ENCODE measurements around the gene ECT2. TPM values are rescaled to one million over a fixed set of nuclear protein-coding genes. Genes with fewer than 3 reads are reported as not detected.

The ECT2 gene
- total RNA-seq, 1 experiment from 2014 or later = 127 TPM

DNA sequence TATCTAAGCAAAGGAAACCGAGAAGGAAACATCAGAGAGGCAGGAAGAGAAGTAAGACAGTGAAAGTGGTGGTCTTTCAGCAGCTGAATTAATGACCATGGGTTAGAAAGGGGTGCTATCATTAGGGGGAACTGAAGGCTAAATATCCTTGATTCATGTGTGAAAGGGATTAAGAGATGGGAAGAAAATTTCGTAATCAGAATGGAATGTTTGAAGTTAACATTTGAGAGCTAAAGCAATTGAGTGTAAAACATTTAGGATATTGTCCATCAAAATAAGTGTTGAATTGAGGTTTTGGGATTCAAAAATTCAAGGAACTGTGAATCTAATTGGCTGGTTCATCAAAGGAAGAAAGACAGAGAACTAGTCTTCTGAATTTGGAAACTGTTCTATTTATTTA, 4.1 kb upstream of the ECT2 start:
- DNase-seq (ENCODE audit: low read depth) = peak; percentile 46

DNA sequence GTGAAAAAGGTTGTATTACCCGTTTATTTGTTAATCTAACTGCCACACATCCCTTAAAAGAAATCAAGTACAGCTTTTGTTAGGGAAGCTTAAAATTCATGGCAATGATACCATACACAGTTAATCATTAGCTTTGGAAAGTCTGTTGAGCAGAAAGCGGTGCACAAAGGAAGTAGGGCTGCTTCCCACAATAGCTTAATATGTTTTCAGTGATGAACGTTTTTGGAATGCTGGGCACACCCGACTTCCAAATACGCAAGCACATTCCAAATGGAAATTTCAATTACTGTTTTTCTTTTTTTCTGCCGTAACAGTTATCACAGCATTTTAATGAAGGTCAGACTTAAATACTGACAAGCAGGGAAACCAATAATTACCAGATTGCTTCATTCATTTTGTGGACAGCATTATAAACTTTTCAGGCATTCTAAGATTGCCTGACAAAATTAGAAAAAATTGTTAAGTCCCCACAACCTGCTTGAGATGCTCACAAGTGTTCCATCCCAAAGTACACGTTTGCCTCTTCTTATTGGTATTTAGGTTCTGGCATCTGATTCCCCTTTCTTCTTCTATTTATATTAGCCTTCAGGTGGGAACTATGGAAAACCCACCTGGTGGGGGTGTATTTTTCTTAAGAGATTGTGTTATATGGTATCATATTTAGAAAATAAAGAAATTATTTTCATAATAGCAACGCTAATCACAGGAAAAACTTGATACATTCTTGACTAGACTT, 1.1 kb upstream of the ECT2 start:
- DNase-seq (ENCODE audit: low read depth) = peak; percentile 96

DNA sequence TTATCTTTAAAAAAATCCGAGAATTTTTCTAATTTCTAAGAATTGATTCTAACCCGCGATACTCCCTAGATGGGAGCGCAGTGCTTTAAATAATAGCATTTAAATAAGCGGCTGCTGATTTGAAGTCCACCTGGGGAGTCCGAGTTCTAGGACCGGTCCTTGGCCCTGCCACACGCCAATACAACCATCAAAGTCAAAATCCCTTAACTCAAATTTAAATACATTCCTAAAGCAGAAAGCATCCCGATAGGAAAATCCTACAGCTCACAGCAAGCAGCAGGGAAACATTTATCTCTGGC, 508 bp upstream of the ECT2 start:
- DNase-seq (ENCODE audit: low read depth) = no peak

DNA sequence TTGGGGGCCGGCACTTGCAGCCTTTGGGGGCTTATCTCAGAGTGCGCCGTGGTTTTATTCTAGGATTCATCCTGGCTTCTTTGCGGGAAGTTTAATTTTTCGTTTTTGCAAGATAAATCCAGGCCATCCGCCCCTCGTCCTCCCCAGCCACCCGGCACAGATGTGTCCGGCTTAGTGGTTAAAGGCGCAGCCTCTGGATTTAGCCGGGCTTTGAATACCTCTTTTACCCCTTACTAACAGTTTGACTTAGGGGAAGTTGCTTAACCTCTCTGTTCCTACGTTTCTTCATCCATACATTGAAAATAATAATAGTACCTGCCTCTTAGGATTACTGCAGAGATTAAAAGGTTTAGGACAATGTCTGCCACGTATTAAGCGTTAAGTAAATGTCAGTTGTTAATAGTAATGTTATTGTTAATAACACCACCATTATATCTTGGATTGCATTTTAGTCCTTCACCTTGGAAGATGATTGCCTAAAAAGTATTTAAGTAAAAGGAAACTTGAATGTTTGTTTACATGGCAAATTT, 714 bp downstream of the ECT2 start:
- peak; percentile 55 for DNase-seq (ENCODE audit: low read depth)

DNA sequence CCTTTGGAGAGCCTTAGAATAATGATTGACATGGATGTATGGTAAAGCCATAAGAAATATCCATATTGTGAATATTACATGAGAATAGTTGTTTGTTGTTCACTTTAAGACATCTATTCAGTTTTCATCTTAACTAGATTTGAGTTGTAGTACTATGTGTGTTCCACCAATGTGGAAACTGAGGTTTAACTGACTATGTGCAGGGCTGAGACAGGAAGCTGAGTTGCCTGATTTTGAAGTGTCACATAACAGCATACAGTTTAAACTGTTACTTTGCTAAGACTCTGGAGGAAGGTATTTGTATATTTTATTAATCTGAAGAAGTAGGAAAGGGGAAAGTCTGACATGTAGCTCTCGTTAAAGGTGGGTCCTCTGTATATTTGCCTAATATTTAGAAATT, 2.1 kb downstream of the ECT2 start:
- peak; percentile 12 for DNase-seq (ENCODE audit: low read depth)

DNA sequence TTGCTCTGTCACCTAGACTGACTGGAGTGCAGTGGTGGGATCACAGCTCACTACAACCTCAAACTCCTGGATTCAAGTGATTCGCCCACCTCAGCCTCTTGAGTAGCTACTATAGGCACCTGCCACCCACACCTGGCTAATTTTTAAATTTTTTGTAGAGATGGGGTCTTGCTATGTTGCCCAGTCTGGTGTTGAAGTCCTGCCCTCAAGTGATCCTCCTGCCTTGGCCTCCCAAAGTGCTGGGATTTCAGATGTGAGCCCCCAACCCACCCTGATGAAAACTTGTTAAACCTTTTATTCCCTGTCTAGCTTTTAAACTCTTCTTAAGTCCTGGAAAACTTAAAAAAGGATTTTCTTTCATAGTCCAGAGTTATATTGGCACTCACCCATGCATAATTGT, 2.6 kb downstream of the ECT2 start:
- DNase-seq (ENCODE audit: low read depth) = no peak

DNA sequence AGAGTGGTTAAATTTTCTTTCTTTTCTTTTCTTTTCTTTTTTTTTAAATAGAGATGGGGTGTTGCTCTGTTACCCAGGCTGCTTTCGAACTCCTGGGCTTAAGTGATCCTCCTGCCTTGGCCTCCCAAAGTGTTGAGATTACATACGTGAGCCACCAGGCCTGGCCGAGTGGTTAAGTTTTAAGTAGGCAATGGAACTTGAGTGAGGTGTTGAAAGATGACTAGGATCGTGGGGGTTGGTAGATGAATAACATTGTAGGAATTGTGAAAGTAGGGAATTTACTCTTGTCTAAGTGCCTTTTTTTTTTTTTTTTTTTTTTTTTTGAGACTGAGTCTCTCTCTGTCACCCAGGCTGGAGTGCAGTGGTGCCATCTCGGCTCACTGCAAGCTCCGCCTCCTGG, 9.9 kb downstream of the ECT2 start:
- DNase-seq (ENCODE audit: low read depth) = peak; percentile 28

DNA sequence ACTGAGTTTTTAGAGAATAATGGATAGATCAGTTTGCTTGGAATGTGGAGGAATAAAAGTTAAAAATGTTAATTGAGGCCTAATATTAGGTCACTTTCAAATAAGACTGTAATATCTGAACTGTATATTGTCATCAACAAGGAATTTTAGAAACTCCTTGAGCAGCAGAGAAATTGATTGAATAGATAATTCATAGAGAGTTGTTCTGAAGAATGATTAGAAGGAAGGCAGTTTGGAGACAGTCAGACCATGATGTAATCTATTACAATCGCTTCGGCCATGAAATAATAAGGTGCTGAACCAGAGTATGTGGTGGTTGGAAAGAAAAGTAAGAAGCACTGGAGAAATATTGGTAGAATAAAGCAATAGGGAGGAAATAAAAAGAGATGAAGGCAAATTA, 15.7 kb downstream of the ECT2 start:
- no peak for DNase-seq (ENCODE audit: low read depth)

DNA sequence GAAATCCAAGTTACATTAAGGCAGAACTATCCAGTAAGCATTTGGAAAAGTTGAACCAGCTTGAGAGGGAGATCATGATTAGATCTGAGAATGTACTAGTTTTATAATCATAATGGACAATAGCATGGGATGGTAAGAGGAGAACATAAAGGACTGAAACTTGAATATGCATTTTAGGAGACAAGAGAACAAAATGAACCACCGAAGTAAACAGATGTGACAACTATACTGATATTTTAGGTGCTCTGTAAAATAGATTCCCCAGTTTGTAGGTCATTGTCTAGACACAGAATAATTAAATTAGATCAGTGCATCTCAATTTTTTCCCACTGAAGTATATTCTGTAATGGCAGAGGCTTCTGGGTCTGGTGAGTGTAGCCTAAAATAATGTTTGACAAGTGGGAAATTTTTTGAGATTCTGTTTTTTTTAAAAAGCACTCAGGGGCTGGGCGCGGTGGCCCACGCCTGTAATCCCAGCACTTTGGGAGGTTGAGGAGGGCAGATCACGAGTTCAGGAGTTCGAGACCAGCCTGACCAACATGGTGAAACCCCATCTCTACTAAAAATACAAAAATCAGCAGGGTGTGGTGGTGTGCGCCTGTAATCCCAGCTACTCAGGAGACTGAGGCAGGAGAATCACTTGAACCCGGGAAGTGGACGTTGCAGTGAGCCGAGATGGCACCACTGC, 16.3 kb downstream of the ECT2 start:
- no peak for DNase-seq (ENCODE audit: low read depth)

DNA sequence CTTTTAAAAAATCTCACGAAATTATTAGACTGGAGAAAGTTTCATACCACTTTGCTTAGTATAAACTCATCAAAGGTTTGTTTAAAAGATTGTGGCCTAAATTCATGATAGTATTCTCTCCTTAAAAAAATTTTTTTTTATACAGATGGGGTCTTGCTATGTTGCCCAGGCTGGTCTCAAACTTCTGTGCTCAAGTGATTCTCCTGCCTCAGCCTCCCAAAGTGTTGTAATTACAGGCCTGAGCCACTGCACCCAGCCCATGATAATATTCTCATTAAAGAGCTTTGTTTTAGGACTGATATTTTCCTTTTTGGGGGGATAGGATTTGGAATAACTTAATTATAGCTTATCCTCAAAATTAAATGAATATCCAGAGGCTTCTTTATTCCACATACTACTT, 19.9 kb downstream of the ECT2 start:
- no peak for DNase-seq (ENCODE audit: low read depth)

DNA sequence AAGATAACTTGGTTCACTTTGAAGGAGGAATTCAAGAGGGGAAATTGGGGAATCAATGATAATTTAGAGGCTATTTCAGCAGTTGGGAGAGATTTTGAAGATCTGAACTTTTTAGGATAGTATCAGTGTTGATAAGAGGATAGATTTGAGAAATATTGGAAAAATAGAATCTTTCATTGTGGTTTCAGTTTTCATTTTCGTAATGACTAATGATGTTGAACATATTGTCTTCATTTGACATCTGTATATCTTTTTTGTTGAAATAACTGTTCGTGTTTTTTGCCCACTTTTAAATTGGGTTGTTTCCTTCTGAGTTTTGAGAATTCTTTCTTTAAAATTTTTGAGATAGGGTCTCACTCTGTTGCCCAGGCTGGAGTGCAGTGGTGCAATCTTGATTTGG, 21.1 kb downstream of the ECT2 start:
- no peak for DNase-seq (ENCODE audit: low read depth)

DNA sequence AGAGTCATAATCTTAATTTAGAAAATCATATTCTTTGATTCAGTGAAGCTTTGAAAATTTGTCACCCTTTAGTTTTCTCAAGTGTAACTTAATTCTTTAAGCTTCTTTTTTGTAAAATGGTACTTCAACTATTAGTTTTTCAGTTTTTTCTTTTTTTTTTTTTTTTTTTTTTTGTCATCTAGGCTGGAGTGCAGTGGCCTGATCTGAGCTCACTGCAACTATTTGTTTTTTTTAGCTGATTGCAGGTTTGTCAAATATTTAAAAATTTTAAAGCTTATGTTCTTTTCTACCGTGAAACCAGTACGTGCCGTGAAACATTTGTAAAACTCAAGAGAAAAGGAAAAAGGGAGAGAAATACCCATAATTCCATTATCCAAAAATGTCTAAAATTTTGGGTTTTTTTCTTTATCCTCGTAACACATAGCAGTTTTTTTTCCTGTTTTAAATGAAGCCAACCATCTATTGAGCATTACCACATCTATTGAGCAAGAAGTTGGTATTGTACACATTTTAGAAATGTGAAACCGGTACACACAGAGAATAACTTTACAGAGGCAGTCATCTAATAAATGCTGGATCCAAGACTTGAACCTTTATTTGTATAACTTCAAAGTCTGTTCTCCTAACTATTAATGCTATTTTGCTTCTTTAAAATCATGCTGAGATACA, 25.7 kb downstream of the ECT2 start:
- DNase-seq (ENCODE audit: low read depth) = no peak

DNA sequence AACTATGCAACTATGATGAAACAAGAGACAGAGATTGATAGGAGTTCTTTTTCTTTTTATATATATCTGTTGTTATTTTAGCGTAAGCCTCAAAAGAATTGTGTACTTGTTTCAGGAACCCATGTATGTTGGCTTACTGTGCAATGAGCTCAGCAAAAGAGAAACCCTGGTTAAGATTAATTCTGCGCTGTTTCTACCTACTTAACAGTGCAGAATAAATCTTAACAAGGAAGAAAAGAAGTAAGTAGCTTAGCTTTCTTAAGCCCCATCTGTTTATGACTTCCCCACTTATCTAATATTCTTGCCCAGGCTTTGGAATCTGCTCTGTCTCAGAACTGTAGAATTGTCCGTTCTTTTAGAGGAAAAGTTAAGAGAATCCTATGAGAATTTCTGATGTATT, 27.4 kb downstream of the ECT2 start:
- DNase-seq (ENCODE audit: low read depth) = no peak

DNA sequence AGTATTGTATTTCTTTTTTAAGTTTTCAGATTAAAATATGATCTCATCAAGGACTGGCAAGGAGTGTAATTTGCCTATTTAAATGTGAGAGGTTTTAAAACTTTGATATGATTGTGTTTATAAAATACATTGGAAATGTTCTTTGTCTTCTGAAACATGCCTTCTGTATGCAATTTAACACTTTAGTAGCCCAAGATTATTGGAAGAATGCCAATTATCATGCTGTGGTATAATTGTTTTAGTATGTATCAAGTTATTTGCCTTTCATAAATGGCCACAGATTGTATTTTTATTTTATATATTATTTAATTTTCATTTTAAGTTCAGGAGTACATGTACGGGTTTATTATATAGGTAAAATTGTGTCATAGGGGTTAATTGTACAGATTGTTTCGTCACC, 31.7 kb downstream of the ECT2 start:
- DNase-seq (ENCODE audit: low read depth) = no peak

DNA sequence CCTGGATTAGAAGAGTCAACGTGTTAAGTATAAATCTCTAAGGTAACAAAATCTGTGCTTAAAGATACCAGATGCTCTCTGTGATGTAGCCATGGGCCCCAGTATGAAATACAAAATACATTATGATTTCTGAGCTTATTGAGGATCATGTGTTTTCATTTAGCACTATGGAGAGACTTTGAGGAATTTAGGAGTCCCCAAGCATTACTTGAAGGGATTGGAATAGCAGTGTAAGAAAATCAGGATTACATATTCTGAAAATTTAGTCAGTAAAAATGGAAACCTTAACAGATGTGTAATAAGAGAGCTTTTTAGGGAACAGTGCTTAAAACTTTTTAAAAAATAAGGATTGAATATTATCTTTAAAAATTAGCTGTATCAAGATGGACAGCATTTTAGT, 35.5 kb downstream of the ECT2 start:
- no peak for DNase-seq (ENCODE audit: low read depth)

DNA sequence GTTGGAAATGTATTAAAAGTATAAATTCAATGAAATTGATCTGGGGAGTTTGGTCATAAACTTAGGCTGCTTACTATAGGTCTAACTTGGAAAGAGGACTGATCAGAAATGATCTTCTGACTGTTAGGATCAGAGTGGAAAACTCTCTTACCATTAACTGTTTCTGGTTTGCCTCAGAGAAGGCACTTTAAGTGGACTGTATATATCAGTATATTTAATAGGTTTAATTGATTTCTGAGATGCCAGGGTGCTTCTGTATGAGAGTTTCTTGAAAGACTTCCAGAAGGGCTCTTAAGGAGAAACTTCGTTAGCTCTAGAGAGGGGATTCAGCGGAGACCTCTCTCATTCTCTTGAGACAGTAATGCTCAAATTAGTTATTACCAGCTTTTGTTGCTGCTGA, 36.5 kb downstream of the ECT2 start:
- no peak for DNase-seq (ENCODE audit: low read depth)

DNA sequence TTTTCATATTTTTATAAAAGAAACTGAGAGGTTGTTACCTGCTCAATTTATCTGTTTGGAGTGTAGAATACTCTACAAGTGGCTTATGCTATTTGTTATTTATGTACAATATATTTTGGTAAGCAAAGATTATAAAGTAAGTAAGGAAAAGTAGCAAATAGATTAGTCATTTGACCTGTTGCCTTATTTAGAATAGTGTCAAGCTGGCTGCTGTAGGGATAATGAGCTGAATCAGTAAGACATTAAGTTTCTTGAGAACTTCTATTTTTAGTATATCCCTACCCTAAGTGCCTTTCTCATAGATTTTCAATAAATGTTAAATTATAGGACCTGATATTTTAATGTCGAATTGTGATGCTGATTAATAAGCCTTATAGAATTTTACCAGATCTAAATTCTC, 37.2 kb downstream of the ECT2 start:
- DNase-seq (ENCODE audit: low read depth) = no peak

DNA sequence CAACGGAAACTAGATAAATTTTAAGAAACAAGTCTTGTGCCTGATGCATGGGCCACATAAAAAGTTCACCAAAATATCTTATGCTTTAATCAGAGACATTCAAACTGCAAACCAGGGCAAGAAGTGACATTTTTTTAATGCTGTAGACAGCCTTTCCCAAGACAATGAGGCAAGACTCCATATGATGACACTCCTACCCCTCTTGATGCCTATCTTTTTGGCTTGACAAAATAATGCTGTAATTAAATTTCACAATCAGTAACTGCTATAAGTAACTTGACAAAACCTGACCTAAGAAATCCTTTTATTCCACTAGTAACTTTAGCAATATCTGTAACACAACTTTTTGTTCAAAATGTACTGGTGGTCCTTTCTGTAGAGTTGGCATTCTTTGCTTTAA, 48.7 kb downstream of the ECT2 start:
- no peak for DNase-seq (ENCODE audit: low read depth)

DNA sequence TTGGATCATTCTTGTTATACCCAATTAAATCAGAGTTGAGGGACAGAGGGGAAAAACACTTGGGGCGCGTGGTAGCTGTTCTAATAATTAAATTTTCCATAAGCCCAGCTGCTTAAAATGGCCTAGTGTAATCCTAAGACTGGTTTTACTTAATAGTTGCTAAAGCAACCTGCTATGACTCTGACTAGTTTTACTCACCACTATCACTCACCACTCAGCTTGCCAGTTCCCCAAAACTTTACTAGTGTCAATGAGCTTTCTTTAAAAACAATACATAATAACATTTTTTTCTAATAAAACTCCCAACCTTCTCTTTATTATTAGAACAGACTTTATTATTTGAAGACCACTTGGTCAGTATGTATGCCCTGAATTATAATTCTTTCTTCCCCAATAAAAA, 49.6 kb downstream of the ECT2 start:
- DNase-seq (ENCODE audit: low read depth) = no peak

DNA sequence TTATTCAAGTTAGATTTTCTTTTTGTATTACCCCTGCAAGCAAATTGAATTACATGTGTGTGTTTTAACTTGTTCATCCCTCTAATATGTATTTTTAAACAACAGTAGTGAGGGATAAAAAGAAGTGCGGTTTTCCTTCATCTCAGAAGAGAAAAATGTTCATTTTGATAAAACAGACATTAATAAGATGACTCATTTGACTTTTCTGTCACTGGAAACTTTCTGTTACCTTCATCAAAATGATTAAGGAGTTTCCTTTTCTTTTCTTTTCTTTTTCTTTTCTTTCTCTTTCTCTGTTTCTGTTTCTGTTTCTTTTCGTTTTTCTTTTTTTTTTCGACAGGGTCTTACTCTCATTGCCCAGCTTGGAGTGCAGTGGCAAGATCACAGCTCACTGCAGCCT, 53.0 kb downstream of the ECT2 start:
- DNase-seq (ENCODE audit: low read depth) = peak; percentile 19

DNA sequence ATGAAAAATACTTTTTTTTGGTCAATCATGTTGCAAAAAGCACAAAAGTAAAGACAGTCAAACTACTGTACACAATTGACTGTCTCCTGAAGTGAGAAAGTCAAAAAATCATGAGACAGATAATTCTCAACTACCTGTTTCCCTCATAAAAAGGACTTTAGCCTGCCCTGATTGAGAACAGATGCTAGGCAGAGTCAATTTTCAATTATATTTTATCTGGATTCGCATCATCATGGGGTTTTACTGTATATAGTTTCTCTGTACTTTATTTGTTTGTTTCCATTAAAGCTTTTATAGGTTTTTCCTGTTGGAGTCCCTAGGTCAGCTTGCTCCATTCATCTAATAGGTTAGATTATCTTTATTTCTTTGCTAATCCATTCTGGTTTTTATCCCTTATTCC, 53.8 kb downstream of the ECT2 start:
- no peak for DNase-seq (ENCODE audit: low read depth)

DNA sequence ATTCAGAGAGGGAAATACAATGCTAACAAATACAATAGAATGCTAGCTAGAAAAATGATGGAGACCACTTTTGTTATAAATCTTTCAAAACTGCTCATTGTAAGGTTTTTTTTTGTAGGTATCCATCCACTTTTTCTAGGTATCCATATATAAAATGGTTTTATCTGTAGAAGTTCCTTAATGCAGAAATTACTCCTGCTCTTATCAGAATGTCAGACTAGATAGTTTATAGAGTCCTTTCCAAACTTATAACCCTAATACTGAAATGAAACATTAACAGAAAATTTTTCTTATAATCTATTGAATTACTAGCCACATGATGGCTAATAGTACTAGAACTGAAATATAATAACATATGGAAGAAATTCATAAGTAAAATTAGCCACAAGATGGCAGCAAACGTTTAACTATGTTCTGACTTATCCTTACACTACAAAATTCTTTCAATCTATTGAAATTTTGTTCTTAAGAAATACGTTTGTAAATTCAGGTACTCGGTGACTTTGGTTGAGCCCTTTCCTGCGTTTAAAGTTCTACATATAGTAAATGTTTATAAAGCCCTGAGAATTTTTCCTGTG, 58.5 kb downstream of the ECT2 start:
- DNase-seq (ENCODE audit: low read depth) = peak; percentile 48

DNA sequence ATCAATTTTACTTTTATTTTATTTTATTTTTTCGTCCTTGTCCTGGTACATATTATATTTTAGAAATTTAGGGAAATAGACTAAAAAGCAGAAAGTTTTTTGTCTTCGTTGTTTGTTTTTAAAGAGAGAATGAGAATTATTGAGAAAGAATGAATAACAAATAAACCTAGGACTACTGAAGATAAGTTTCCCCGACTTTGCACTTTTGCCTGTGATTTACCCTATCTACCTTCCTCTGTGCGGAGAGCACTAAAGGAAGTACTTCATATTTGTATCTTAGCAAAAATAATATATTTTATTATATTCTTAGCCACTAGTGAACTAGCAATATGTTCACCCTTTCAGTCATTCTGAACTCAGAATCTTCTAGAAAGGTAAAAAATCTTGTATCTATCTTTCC, 60.6 kb downstream of the ECT2 start:
- no peak for DNase-seq (ENCODE audit: low read depth)
